ENCODE results near the gene LRSAM1.

The LRSAM1 gene

GRCh38 chr9:127418037-127418471 lies 33.3 kb upstream of the LRSAM1 start:
- DNase-seq (ENCODE audit: low read depth) = no peak
- no peak for TF ChIP-seq CTCF (conservative IDR thresholded peaks at IDR 0.05; ENCODE audit: control insufficient read depth, insufficient read depth, low read depth, low read length)
- no peak overlapping the region for H3K4me3 ChIP-seq (ENCODE audit: control insufficient read depth, low read depth, low read length)

- no peak for DNase-seq (ENCODE audit: low read depth)
- H3K4me3 ChIP-seq (ENCODE audit: control insufficient read depth, low read depth, low read length) = no peak overlapping the region
- TF ChIP-seq CTCF (conservative IDR thresholded peaks at IDR 0.05; ENCODE audit: control insufficient read depth, insufficient read depth, low read depth, low read length) = no peak
These were observed 32.0 kb upstream of the LRSAM1 start for GRCh38 chr9:127419348-127419747.

- no peak for TF ChIP-seq CTCF (conservative IDR thresholded peaks at IDR 0.05; ENCODE audit: control insufficient read depth, insufficient read depth, low read depth, low read length)
- DNase-seq (ENCODE audit: low read depth) = no peak
- no peak overlapping the region for H3K4me3 ChIP-seq (ENCODE audit: control insufficient read depth, low read depth, low read length)
These were observed 30.3 kb upstream of the LRSAM1 start for GRCh38 chr9:127421057-127421456.

- no peak for TF ChIP-seq CTCF (conservative IDR thresholded peaks at IDR 0.05; ENCODE audit: control insufficient read depth, insufficient read depth, low read depth, low read length)
- H3K4me3 ChIP-seq (ENCODE audit: control insufficient read depth, low read depth, low read length) = no peak overlapping the region
These were observed 29.1 kb upstream of the LRSAM1 start for GRCh38 chr9:127422133-127422782.

DNA sequence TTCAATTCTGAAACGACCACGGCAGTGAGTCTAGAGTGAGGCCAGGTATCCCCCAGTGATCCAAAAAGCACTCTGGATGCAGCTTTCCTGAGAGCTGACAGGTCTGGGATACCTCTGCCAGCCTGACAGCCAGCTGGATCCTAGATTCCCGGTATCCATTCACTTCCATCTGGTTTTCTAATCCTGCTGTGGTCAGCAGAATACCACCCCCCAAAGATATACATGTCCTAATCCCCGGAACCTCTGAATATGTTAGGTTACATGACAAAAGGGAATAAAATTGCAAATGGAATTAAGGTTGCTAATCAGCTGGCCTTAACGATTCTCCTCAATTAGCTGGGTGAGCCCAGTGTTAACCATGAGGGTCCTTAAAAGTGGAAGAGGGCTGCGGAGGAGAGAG lies 28.5 kb upstream of the LRSAM1 start:
- DNase-seq (ENCODE audit: low read depth) = no peak
- H3K4me3 ChIP-seq (ENCODE audit: control insufficient read depth, low read depth, low read length) = peak overlapping the region; percentile 76
- no peak for TF ChIP-seq CTCF (conservative IDR thresholded peaks at IDR 0.05; ENCODE audit: control insufficient read depth, insufficient read depth, low read depth, low read length)

More at GRCh38 chr9:127422133-127422782, 29.1 kb upstream of the LRSAM1 start:
- DNase-seq (ENCODE audit: low read depth) = no peak

DNA sequence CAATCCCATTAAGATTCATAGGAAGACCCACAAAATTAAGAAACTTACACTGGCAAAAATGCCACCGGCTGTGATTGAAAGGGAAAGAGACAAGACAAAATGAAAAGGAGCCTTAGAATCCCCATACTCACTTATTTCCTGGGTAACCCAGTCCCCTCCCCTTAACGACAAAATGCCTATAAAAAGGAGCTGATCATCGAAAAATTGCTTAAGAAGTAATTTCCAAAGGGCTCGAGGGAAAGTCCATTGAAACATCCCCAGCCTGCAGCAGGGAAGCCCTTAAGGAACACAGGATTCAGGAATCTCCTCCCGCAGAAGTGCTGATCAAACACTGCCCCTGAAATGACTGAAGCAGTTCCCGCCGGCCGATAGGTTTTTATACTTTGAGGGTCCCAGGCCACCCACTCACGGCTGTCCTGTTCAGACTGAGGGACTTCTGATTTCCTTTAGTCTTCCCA lies 27.8 kb upstream of the LRSAM1 start:
- H3K4me3 ChIP-seq (ENCODE audit: control insufficient read depth, low read depth, low read length) = peak overlapping the region; percentile 76
- DNase-seq (ENCODE audit: low read depth) = no peak
- TF ChIP-seq CTCF (conservative IDR thresholded peaks at IDR 0.05; ENCODE audit: control insufficient read depth, insufficient read depth, low read depth, low read length) = no peak
